MM.1S (cell line): ENCODE measurements around the gene KLHL25.

Source experiments
- CTCF ChIP-seq: fragments of 300-600 bp; sonication (generic); IDR thresholded peaks from 2 replicates; pipeline ENCODE4 v1.5.1; 2016; ENCODE audit warnings: antibody characterized with exemption, low read length, mixed read lengths
- EZH2 ChIP-seq: fragments of 300-600 bp; sonication (generic); optimal IDR thresholded peaks from 2 replicates; pipeline ENCODE3; 2017; ENCODE audit warnings: low read depth, mild to moderate bottlenecking, antibody characterized with exemption, low read length, mixed read lengths
- EZH2phosphoT487 ChIP-seq: fragments of 300-600 bp; sonication (generic); IDR thresholded peaks from 2 replicates; pipeline ENCODE4 v1.6.1; 2018; ENCODE audit warnings: antibody characterized with exemption, low read length

- TF ChIP-seq CTCF: no peak
- TF ChIP-seq EZH2phosphoT487: no peak
- no peak for TF ChIP-seq EZH2
Measured at GRCh38 chr15:85769182-85769900, 25.4 kb downstream of the KLHL25 start.
